Activated CD8-positive, alpha-beta memory T cell treated with anti-CD3 and anti-CD28 coated beads, Interleukin-2, amount 50 U/mL, for 1 hour (primary cell): Measurements from ENCODE around the gene NSG2.

ENCODE experiments used
- DNase-seq: peaks from one replicate; pipeline ENCODE4 v3.0.0-alpha.2; 2020; ENCODE audit errors: extremely low read depth

NSG2 gene

GRCh38 chr5:174149989-174150388 is 104.5 kb downstream of the NSG2 start:
- no peak for DNase-seq

- no peak for DNase-seq
Observed at GRCh38 chr5:174151599-174152181, 106.2 kb downstream of the NSG2 start.

- DNase-seq, result no peak
Observed at GRCh38 chr5:174154559-174154958, 109.1 kb downstream of the NSG2 start.

GRCh38 chr5:174155281-174155680 is 109.8 kb downstream of the NSG2 start:
- DNase-seq, result no peak

- DNase-seq, result no peak
Observed at GRCh38 chr5:174155706-174156105, 110.2 kb downstream of the NSG2 start.

DNA sequence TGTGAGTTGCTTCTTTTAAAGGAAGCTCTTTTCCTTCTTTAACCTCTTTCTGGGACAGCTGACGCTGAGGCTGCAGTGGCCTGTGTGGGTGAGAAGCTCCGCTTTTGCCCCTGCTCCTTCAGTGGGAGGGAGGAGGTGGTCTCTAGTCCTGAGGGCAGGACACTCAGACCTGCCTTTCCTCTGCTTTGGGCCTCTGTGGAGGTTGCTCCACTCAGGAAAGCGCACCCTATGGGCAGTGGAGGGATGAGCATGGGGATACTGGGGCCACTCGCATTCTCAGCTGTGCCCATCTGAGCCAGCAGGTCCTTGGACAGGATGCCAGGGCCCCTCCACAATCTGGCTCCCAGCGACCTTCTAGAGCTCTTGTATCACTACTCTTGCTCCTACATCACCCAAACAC is 111.5 kb downstream of the NSG2 start:
- no peak for DNase-seq
